Skeletal muscle tissue (tissue), 4 donors: ENCODE results near the gene GABARAPL2. TPM values are rescaled to one million over a fixed set of nuclear protein-coding genes. Genes with fewer than 3 reads are reported as not detected.

ENCODE experiments used
- H3K27ac ChIP-seq: one replicate; pipeline ENCODE4 v1.7.0; 2013; ENCODE audit warnings: mild to moderate bottlenecking, low read depth, low read length, inconsistent platforms
- H3K27me3 ChIP-seq, 3 donors: one replicate each; pipeline ENCODE4 v1.7.0; 2013; ENCODE audit warnings: low read length in 3 of 3; ENCODE audit not compliant: control insufficient read depth in 3 of 3, insufficient read depth in 3 of 3
- H3K36me3 ChIP-seq, 3 donors: one replicate each; pipeline ENCODE4 v1.7.0; 2013; ENCODE audit warnings: low read length in 3 of 3; ENCODE audit not compliant: control insufficient read depth in 3 of 3, insufficient read depth in 3 of 3
- H3K4me1 ChIP-seq, 3 donors: one replicate each; pipeline ENCODE4 v1.7.0; 2013; ENCODE audit warnings: low read length in 3 of 3, mild to moderate bottlenecking in 3 of 3; ENCODE audit not compliant: control insufficient read depth in 3 of 3, insufficient read depth in 3 of 3
- H3K4me3 ChIP-seq, 3 donors: one replicate each; pipeline ENCODE4 v1.7.0; 2013; ENCODE audit warnings: low read length in 3 of 3
- H3K9ac ChIP-seq, 3 donors: one replicate each; pipeline ENCODE4 v1.7.0; 2013; ENCODE audit warnings: low read length in 3 of 3, mild to moderate bottlenecking in 3 of 3, moderate library complexity in 2 of 3, low read depth in 1 of 3
- H3K9me3 ChIP-seq, 3 donors: one replicate each; pipeline ENCODE4 v1.7.0; 2013; ENCODE audit warnings: low read length in 3 of 3; ENCODE audit not compliant: control insufficient read depth in 3 of 3
- total RNA-seq: library from RNA; depleted of rRNA; stranded (reverse); fragments of >200 nt; gene quantifications from one replicate; pipeline ENCODE4 v1.2.3, GENCODE V29; 2014
- donor health status: Osteomylitis.

The GABARAPL2 gene
- total RNA-seq, 1 donor from 2014 or later: 67.8 TPM

GRCh38 chr16:75614066-75614897 is 48.1 kb downstream of the GABARAPL2 start:
- Histone ChIP-seq H3K4me1 (no peaks in the 10 kb centered on the region), H3K36me3 (peaks cover 25 to 57% (median 47%) of the 10 kb centered on the region in 3 donors), H3K27me3 (no peaks in the 10 kb centered on the region), H3K9ac (no peak overlapping the region), H3K27ac (no peak overlapping the region), H3K4me3 (no peak overlapping the region), H3K9me3 (no peaks in the 10 kb centered on the region)

GRCh38 chr16:75615619-75616018 is 49.4 kb downstream of the GABARAPL2 start:
- peaks cover 24 to 55% (median 44%) of the 10 kb centered on the region in 3 donors for H3K36me3 ChIP-seq
- no peak overlapping the region for H3K9ac ChIP-seq
- no peak overlapping the region for H3K4me3 ChIP-seq
- no peaks in the 10 kb centered on the region for H3K27me3 ChIP-seq
- no peaks in the 10 kb centered on the region for H3K9me3 ChIP-seq
- H3K27ac ChIP-seq: no peak overlapping the region
- peaks cover 0 to 3% (median 0%) of the 10 kb centered on the region in 3 donors for H3K4me1 ChIP-seq

- no peaks in the 10 kb centered on the region for H3K9me3 ChIP-seq
- H3K36me3 ChIP-seq: peaks cover 24 to 49% (median 39%) of the 10 kb centered on the region in 3 donors
- H3K4me3 ChIP-seq: no peak overlapping the region
- no peaks in the 10 kb centered on the region for H3K27me3 ChIP-seq
- no peak overlapping the region for H3K9ac ChIP-seq
- H3K4me1 ChIP-seq: peaks cover 1 to 4% (median 1%) of the 10 kb centered on the region in 3 donors
- H3K27ac ChIP-seq: no peak overlapping the region
Measured at GRCh38 chr16:75616521-75617010, 50.4 kb downstream of the GABARAPL2 start.

DNA sequence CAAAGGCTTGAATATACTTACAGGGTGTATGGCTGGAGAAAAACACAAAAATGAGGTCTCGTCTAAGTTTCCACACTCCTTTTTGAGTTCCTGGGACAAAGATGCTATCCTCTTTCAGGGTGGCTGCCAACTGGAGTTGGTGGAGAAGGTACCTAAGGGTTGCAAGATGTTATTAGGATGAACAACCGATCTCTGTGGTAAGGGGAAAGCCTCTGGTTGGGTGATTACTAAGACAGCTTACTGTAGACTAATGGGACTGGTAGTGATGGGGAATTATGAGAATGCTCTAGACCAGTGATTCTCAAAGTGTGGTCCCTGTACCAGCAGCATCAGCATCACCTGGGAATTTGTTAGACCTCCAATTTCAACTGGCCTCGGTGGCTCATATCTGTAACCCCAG is 50.9 kb downstream of the GABARAPL2 start:
- Histone ChIP-seq H3K9ac (no peak overlapping the region), H3K4me1 (peaks cover 7 to 10% (median 7%) of the 10 kb centered on the region in 3 donors), H3K4me3 (no peak overlapping the region), H3K27ac (no peak overlapping the region), H3K36me3 (peaks cover 22 to 45% (median 36%) of the 10 kb centered on the region in 3 donors), H3K27me3 (no peaks in the 10 kb centered on the region), H3K9me3 (no peaks in the 10 kb centered on the region)

DNA sequence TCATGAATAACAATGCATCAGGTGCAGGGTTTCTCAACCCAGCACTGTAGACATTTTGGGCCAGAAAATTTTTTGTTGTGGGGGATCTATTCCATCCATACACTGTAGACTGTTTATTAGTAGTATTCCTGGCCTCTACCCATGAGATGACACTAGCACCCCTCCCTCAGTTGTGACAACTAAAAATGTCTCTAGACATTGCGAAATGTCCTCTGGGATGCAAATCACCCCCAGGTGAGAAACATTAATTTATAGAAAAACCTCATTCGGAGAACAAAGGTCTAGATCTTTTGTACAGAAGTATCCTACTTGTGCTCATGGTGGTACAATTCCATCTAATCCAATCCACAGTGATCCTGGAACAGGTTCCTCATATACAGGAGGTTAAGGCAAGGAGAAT is 52.6 kb downstream of the GABARAPL2 start:
- H3K27ac ChIP-seq: no peak overlapping the region
- peaks cover 12 to 35% (median 31%) of the 10 kb centered on the region in 3 donors for H3K36me3 ChIP-seq
- no peak overlapping the region for H3K9ac ChIP-seq
- no peaks in the 10 kb centered on the region for H3K27me3 ChIP-seq
- peaks cover 11 to 18% (median 11%) of the 10 kb centered on the region in 3 donors for H3K4me1 ChIP-seq
- no peak overlapping the region for H3K4me3 ChIP-seq
- H3K9me3 ChIP-seq: no peaks in the 10 kb centered on the region

DNA sequence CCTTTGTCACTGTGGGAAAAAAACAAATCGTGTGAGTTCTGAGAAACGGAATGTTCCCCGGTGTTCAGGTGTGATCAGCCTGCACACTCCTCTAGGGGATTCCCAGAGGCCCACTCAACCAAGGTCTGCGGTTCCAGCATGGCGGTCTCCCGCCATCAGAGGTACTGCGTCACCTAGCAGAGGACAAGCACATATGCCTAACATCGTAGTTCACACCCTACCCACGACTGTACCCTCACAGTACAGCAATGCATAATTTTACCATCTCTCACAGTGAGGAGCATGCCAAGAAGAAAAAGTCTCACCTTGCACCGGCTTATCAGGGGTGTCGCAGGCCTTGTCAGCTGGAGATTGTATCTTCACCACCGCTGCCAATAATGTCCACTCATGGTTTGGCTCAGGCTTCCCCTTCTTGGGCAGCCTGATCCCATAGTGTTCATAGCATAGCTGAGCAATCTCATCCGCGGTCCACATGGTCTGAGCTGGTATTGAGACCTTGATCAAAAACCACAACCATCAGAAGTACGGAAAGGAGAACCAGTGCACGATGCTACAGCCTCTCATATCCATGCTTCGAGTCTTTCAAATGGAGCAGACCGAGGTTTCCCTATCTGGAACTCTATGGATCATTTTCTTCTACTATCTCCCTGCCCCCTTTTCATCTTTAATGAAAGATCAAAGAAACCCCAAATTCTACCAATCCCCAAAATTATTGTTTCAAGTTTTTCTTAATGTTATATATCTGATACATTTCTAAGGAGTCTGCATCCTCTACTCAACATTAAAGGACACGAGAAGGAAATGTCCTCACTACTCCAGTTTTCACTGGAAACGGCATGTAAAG is 54.4 kb downstream of the GABARAPL2 start:
- peaks cover 12 to 33% (median 27%) of the 10 kb centered on the region in 3 donors for H3K36me3 ChIP-seq
- no peak overlapping the region for H3K9ac ChIP-seq
- no peaks in the 10 kb centered on the region for H3K27me3 ChIP-seq
- H3K4me1 ChIP-seq: peaks cover 11 to 18% (median 11%) of the 10 kb centered on the region in 3 donors
- no peaks in the 10 kb centered on the region for H3K9me3 ChIP-seq
- no peak overlapping the region for H3K4me3 ChIP-seq
- H3K27ac ChIP-seq: no peak overlapping the region

DNA sequence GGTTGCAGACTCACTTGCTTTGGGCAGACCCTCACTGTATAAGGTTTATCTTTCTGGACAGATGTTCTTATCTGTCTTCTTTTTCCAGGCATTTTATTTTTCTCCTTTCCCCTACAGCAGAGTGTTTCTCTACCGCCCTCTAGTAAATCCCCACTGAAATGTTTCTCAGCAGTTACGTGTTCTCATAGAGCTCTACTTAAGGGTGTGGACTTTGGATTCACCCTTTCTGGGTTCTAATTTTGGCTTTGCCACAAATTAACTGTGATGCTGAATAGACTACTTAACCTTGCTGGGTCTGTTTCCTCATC is 54.9 kb downstream of the GABARAPL2 start:
- Histone ChIP-seq H3K9me3 (no peaks in the 10 kb centered on the region), H3K9ac (no peak overlapping the region), H3K36me3 (peaks cover 16 to 32% (median 30%) of the 10 kb centered on the region in 3 donors), H3K4me3 (no peak overlapping the region), H3K27ac (no peak overlapping the region), H3K27me3 (no peaks in the 10 kb centered on the region), H3K4me1 (peaks cover 11 to 18% (median 11%) of the 10 kb centered on the region in 3 donors)

- Histone ChIP-seq H3K36me3 (peaks cover 25 to 39% (median 36%) of the 10 kb centered on the region in 3 donors), H3K9me3 (no peaks in the 10 kb centered on the region), H3K4me3 (peak within 1 kb of the TSS; percentile 90 to 96 (median 92)), H3K27me3 (no peaks in the 10 kb centered on the region), H3K4me1 (peaks cover 11 to 18% (median 11%) of the 10 kb centered on the region in 3 donors), H3K9ac (peak within 1 kb of the TSS; percentile 79 to 95 (median 93)), H3K27ac (peak within 1 kb of the TSS; percentile 86)
Measured at GRCh38 chr16:75622761-75623605, 56.8 kb downstream of the GABARAPL2 start, which contains the start of gene ADAT1. ADAT1 (minus strand) TSS chr16:75623281; CDS start chr16:75620799, 2,482 bp downstream.

GRCh38 chr16:75624921-75625334 is 58.7 kb downstream of the GABARAPL2 start:
- Histone ChIP-seq H3K36me3 (peaks cover 42 to 52% (median 46%) of the 10 kb centered on the region in 3 donors), H3K9me3 (no peaks in the 10 kb centered on the region), H3K9ac (no peak overlapping the region), H3K27me3 (no peaks in the 10 kb centered on the region), H3K4me3 (no peak overlapping the region), H3K27ac (no peak overlapping the region), H3K4me1 (peaks cover 11 to 18% (median 11%) of the 10 kb centered on the region in 3 donors)
